Thyroid gland (tissue), 4 donors: ENCODE results near the gene CDH4.

Experiments
- CTCF ChIP-seq, 6 experiments: fragments of 200-600 bp in 3 of 6; fragments of 450-650 bp in 3 of 6; sonication (generic) in 3 of 6; IDR thresholded peaks; one replicate each; pipeline ENCODE4 v1.5.1; 2016 to 2019; ENCODE audit warnings: antibody characterized with exemption in 6 of 6, mild to moderate bottlenecking in 2 of 6, inconsistent platforms in 1 of 6, moderate library complexity in 1 of 6
- POLR2A ChIP-seq, 2 donors: fragments of 450-650 bp; IDR thresholded peaks; one replicate each; pipeline ENCODE4 v1.6.1; 2017; ENCODE audit warnings: antibody characterized with exemption in 2 of 2, mild to moderate bottlenecking in 2 of 2, moderate library complexity in 1 of 2

DNA sequence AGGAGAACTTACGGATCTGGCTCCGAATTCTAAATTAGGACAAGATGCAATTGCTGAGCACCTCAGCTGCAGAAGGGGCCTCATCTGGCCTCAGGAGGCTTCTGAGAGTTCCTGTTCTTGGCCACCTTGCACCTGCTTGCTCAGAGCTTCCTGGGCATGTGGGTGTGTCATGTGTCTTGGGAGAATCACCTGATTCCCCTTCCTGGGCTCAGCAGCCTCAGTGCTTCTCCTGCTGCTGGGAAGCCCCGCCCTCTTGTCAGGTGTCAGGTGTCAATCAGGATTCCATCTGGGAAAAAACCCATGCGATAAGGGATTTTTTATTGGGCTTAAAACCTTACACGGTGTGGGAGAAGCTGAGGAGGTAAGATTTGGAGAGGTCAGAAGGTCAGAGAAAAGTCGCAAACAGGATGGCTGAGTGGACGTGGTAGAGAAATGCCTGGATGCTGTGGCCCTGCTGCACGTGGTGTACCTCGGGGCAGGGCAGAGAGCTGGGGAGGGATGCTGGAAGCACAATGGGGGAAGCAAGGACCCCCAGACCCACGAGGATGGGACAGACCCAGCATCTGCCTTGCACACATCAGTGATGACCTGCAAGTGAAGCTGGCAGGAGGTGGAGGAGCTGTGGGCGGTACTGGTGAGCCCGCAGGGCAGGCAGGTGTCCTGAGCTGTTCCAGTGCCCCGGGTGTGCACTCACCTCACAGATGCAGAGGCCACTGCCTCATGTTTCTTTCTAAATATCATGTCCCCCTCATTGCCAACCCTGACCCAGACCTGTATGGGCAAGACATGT, 170.8 kb downstream of the CDH4 start:
- TF ChIP-seq CTCF (IDR thresholded peaks at IDR 0.05) = no peak
- TF ChIP-seq POLR2A (IDR thresholded peaks at IDR 0.05) = no peak
